ENCODE measurements around the gene PRKAA1. TPM values are rescaled to one million over a fixed set of nuclear protein-coding genes. Genes with fewer than 3 reads are reported as not detected.

PRKAA1 gene
- total and polyA plus RNA-seq, 2 of the 13 experiments (the other 11 are each of a cell fraction or from before 2014, with no cell fraction given), result 36.6 to 58.0 TPM

DNA sequence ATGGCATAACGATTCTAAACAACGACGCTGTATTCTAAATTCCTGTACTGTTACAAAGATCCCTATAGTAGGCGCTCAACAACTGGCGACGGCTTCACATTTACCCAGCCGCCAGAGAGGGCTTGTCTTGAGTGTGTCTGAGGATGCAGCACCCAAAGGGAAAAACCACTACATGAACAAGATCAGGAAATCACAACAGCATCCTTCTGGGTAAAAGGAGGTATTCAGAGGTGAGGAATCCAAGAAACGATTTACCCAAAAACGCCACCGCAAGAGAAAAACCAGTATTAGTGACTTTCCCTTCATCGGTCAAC lies 43.1 kb downstream of the PRKAA1 start (continued):
- TF ChIP-seq, protein P1, sequence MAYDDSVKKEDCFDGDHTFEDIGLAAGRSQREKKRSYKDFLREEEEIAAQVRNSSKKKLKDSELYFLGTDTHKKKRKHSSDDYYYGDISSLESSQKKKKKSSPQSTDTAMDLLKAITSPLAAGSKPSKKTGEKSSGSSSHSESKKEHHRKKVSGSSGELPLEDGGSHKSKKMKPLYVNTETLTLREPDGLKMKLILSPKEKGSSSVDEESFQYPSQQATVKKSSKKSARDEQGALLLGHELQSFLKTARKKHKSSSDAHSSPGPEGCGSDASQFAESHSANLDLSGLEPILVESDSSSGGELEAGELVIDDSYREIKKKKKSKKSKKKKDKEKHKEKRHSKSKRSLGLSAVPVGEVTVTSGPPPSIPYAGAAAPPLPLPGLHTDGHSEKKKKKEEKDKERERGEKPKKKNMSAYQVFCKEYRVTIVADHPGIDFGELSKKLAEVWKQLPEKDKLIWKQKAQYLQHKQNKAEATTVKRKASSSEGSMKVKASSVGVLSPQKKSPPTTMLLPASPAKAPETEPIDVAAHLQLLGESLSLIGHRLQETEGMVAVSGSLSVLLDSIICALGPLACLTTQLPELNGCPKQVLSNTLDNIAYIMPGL (CRISPR knock-in tag; IDR thresholded peaks at IDR 0.05; ENCODE audit: borderline replicate concordance in 1 of 2, low read depth in 1 of 2), result peak in 1 of 2 experiments; percentile 84; a peak in 2 of 4 replicates
- 0 out of 2 replicates have a peak, but pooled peaks have one; percentile 30 for TF ChIP-seq SIN3B (IDR thresholded peaks at IDR 0.05; ENCODE audit: low read length)
- peak; percentile 54 for TF ChIP-seq RAD21 (CRISPR knock-in tag; IDR thresholded peaks at IDR 0.05)
- no peak for TF ChIP-seq ATF6 (CRISPR knock-in tag; conservative IDR thresholded peaks at IDR 0.05)
- 0 out of 2 replicates have a peak, but pooled peaks have one; percentile 35 for TF ChIP-seq CCDC6 (CRISPR knock-in tag; IDR thresholded peaks at IDR 0.05)
- TF ChIP-seq, protein P2, sequence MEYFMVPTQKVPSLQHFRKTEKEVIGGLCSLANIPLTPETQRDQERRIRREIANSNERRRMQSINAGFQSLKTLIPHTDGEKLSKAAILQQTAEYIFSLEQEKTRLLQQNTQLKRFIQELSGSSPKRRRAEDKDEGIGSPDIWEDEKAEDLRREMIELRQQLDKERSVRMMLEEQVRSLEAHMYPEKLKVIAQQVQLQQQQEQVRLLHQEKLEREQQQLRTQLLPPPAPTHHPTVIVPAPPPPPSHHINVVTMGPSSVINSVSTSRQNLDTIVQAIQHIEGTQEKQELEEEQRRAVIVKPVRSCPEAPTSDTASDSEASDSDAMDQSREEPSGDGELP (IDR thresholded peaks at IDR 0.05; ENCODE audit: borderline replicate concordance, low read depth), result no peak
- TF ChIP-seq ZNF574 (CRISPR knock-in tag; IDR thresholded peaks at IDR 0.05), result peak; percentile 82
- TF ChIP-seq RARA (CRISPR knock-in tag; IDR thresholded peaks at IDR 0.05), result no peak
- 0 out of 2 replicates have a peak, but pooled peaks have one; percentile 50 for TF ChIP-seq ZNF816 (CRISPR knock-in tag; IDR thresholded peaks at IDR 0.05; ENCODE audit: borderline replicate concordance)

Measured in HepG2 (cell line).